Brain microvascular endothelial cell (primary cell): ENCODE results near the gene HTRA2.

Source experiments
- DNase-seq: peaks from one replicate; pipeline ENCODE4 v3.0.0-alpha.2; 2020
- H3K27ac ChIP-seq: fragments of 250-450 bp; sonication (Bioruptor Pico); 2 replicates; pipeline ENCODE4 v1.5.1; 2020; ENCODE audit warnings: mild to moderate bottlenecking, moderate library complexity
- H3K27me3 ChIP-seq: fragments of 250-450 bp; sonication (Bioruptor Pico); replicated peaks from 2 replicates; pipeline ENCODE4 v1.5.1; 2020; ENCODE audit warnings: mild to moderate bottlenecking
- H3K36me3 ChIP-seq: fragments of 250-450 bp; sonication (Bioruptor Pico); replicated peaks from 2 replicates; pipeline ENCODE4 v1.5.1; 2020; ENCODE audit warnings: mild to moderate bottlenecking
- H3K4me3 ChIP-seq: 2 replicates; pipeline ENCODE4 v1.5.1; 2011; ENCODE audit warnings: low read depth, mild to moderate bottlenecking, control low read depth, low read length, moderate library complexity
- CTCF ChIP-seq: IDR thresholded peaks from 2 replicates; pipeline ENCODE4 v1.5.1; 2011; ENCODE audit warnings: low read depth, mild to moderate bottlenecking, moderate library complexity, low read length, control low read depth, inconsistent platforms; ENCODE audit errors: missing control alignments
- in situ Hi-C: cut with HindIII; loops from 2 replicates; pipeline ENCODE4 v1.10.0; 2017; ENCODE audit warnings: low sequenced_read_pairs, low pct_ligation_motif_present

The HTRA2 gene

GRCh38 chr2:74486141-74486540 is 43.6 kb upstream of the HTRA2 start:
- no peaks in the 10 kb centered on the region for H3K27me3 ChIP-seq
- H3K36me3 ChIP-seq: peaks cover 10% of the 10 kb centered on the region
- no peak for TF ChIP-seq CTCF
- no peak overlapping the region for H3K27ac ChIP-seq
- H3K4me3 ChIP-seq: no peak overlapping the region
- in situ Hi-C loops: no loop called here
- no peak for DNase-seq

- Histone ChIP-seq H3K36me3 (peaks cover 25% of the 10 kb centered on the region), H3K4me3 (no peak overlapping the region), H3K27ac (no peak overlapping the region), H3K27me3 (no peaks in the 10 kb centered on the region)
- no peak for DNase-seq
- in situ Hi-C loops: no loop called here
- peak; percentile 4 for TF ChIP-seq CTCF
Measured at GRCh38 chr2:74488643-74489481, 40.9 kb upstream of the HTRA2 start.

GRCh38 chr2:74489906-74490305 is 39.8 kb upstream of the HTRA2 start:
- peaks cover 29% of the 10 kb centered on the region for H3K36me3 ChIP-seq
- TF ChIP-seq CTCF: no peak

GRCh38 chr2:74491648-74492544 is 37.8 kb upstream of the HTRA2 start:
- no peak for TF ChIP-seq CTCF
- DNase-seq: no peak
- Histone ChIP-seq H3K27ac (no peak overlapping the region), H3K36me3 (peaks cover 29% of the 10 kb centered on the region), H3K4me3 (no peak overlapping the region), H3K27me3 (no peaks in the 10 kb centered on the region)
- in situ Hi-C loops: no loop called here

More at GRCh38 chr2:74489906-74490305, 39.8 kb upstream of the HTRA2 start:
- Histone ChIP-seq H3K27ac (no peak overlapping the region), H3K27me3 (no peaks in the 10 kb centered on the region), H3K4me3 (no peak overlapping the region)
- in situ Hi-C loops: no loop called here
- no peak for DNase-seq

- Histone ChIP-seq H3K4me3 (no peak overlapping the region), H3K36me3 (peaks cover 29% of the 10 kb centered on the region), H3K27me3 (peaks cover 3% of the 10 kb centered on the region), H3K27ac (no peak overlapping the region)
- DNase-seq: no peak
- TF ChIP-seq CTCF: no peak
- in situ Hi-C loops: no loop called here
Measured at GRCh38 chr2:74493546-74493945, 36.2 kb upstream of the HTRA2 start.
